ENCODE results near the gene SOS2. TPM values are rescaled to one million over a fixed set of nuclear protein-coding genes. Genes with fewer than 3 reads are reported as not detected.

SOS2 gene
- total and polyA plus RNA-seq, 2 of the 8 experiments (the other 6 are each of a cell fraction or from before 2014, with no cell fraction given): 2.8 to 12.7 TPM

DNA sequence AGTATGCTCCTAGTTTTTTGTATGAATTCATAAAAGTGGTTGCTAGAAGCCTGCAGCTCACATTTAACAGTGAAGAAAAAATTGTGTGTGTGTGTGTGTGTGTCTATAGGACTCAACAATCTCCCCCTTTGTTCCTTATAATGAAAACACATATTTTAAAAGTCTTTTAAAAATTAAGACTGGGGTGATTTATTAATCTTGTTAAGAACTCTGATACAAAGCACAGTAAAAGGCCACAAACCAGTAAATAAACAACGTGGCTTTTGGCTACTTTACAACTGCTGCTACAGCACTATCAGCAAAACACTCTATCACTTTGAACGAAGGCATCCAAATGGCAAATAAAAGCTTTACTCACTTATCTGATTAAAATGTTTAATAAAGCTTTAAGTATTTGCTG is 114.4 kb downstream of the SOS2 start:
- H3K9me3 ChIP-seq (ENCODE audit: insufficient read depth in 2 of 2, low read depth in 1 of 2, low read length in 1 of 2): no peaks in the 10 kb centered on the region
- FAIRE-seq (no peak), DNase-seq (ENCODE audit: low read depth in 1 of 2, low spot score in 2 of 2) (no peak)
- no peak overlapping the region for H3K14ac ChIP-seq (ENCODE audit: insufficient read length)
- peak overlapping the region; percentile 45 for H2AFZ ChIP-seq (ENCODE audit: low read length)
- no peak overlapping the region for H2BK15ac ChIP-seq (ENCODE audit: low read length)
- peaks cover 10 to 27% (median 19%) of the 10 kb centered on the region in 4 experiments for H3K36me3 ChIP-seq (ENCODE audit: control insufficient read depth in 2 of 4, insufficient read depth in 4 of 4, low read length in 3 of 4)
- peak overlapping the region; percentile 67 to 71; a peak in 2 of 4 replicates for H3K4me2 ChIP-seq (ENCODE audit: insufficient read depth in 1 of 2, low read depth in 2 of 2, low read length in 2 of 2)
- no peak overlapping the region for H2BK20ac ChIP-seq (ENCODE audit: low read length)
- peak overlapping the region in 3 of 4 experiments; percentile 51 to 73 (median 56); a peak in 5 of 7 replicates for H3K9ac ChIP-seq (replicated peaks in 1 of 4; ENCODE audit: extremely low read depth in 1 of 4, low read depth in 3 of 4, low read length in 3 of 4)
- no peak overlapping the region for H2AK5ac ChIP-seq (ENCODE audit: low read depth, low read length)
- no peak overlapping the region for H2BK120ac ChIP-seq (replicated peaks; ENCODE audit: low read depth, low read length)
- H3K4me1 ChIP-seq (replicated peaks in 1 of 4; ENCODE audit: control insufficient read depth in 3 of 4, insufficient read depth in 4 of 4, low read length in 3 of 4): peaks cover 0 to 6% (median 3%) of the 10 kb centered on the region in 4 experiments; a peak in 3 of 7 replicates
- no peak overlapping the region for H4K8ac ChIP-seq (ENCODE audit: extremely low read depth, insufficient read depth, low read length)
- no peak overlapping the region for H3K23ac ChIP-seq (ENCODE audit: insufficient read length)
- peaks cover 0 to 19% of the 10 kb centered on the region in 2 experiments; a peak in 3 of 4 replicates for H3K79me2 ChIP-seq (ENCODE audit: control insufficient read depth in 1 of 2, insufficient read depth in 2 of 2, low read length in 2 of 2)
- H2BK5ac ChIP-seq (ENCODE audit: low read depth, low read length): peak overlapping the region; percentile 40; the same call in 1 of the 2 replicates
- H3K18ac ChIP-seq (ENCODE audit: extremely low read depth, low read length): no peak overlapping the region
- H3K4me3 ChIP-seq (ENCODE audit: extremely low read depth in 1 of 4, insufficient read depth in 2 of 4, low read depth in 3 of 4, low read length in 4 of 4): peak overlapping the region in 1 of 4 experiments; percentile 93; a peak in 2 of 8 replicates
- H4K20me1 ChIP-seq (replicated peaks in 1 of 2; ENCODE audit: control insufficient read depth in 1 of 2, insufficient read depth in 2 of 2, low read length in 2 of 2): peaks cover 0 to 2% of the 10 kb centered on the region in 2 experiments
- POLR2A ChIA-PET (ENCODE audit: partially characterized antibody): interaction anchor here (0.8 to 3.4 kb wide), 15 partner anchors 9 to 349 kb away, joined by 3 to 27 read pairs (median 5); partner anchors contain the start of genes ARF6, KLHDC2, NEMF and SOS2
- no peak overlapping the region for H2BK12ac ChIP-seq (ENCODE audit: low read depth, low read length)
- H3K4ac ChIP-seq (replicated peaks; ENCODE audit: insufficient read length, low read depth, low read length): no peak overlapping the region
- CTCF ChIA-PET (ENCODE audit: partially characterized antibody): interaction anchor here (0.6 to 0.9 kb wide), 2 partner anchors 10 to 418 kb away, joined by 3 to 4 read pairs; no protein-coding TSS in a partner anchor
- no peak overlapping the region for H3K56ac ChIP-seq (replicated peaks; ENCODE audit: insufficient read length, low read depth, low read length)
- H4K91ac ChIP-seq (replicated peaks; ENCODE audit: insufficient read length, low read length): peak overlapping the region; percentile 76
- H3K27me3 ChIP-seq (replicated peaks in 1 of 4; ENCODE audit: control insufficient read depth in 3 of 4, extremely low read depth in 1 of 4, insufficient read depth in 3 of 4, low read length in 3 of 4): no peaks in the 10 kb centered on the region
- no peaks in the 10 kb centered on the region; the same call in 1 of the 2 replicates for H3K79me1 ChIP-seq (ENCODE audit: low read depth, low read length)
- peak overlapping the region; percentile 76 for H3K27ac ChIP-seq (ENCODE audit: low read depth, low read length)
- H4K5ac ChIP-seq (ENCODE audit: insufficient read length, low read depth, low read length): peak overlapping the region; percentile 88
- no peaks in the 10 kb centered on the region; the same call in 1 of the 2 replicates for H3K23me2 ChIP-seq (ENCODE audit: low read depth, low read length)
- WGBS, 2 experiments (ENCODE audit: extremely low coverage in 1 of 2, insufficient coverage in 1 of 2, insufficient read length in 1 of 2, insufficient replicate concordance in 2 of 2, low coverage in 1 of 2, low lambda C conversion rate in 2 of 2, missing lambda C conversion rate in 1 of 2): 69% methylated on average over 2 of the region's 2 CpGs; no CpG with 5 or more reads in 1 of the 2 experiments
- TF ChIP-seq CBX8 (IDR thresholded peaks at IDR 0.05; ENCODE audit: borderline replicate concordance, low read depth, low read length): no peak
- TF ChIP-seq NRF1 (IDR thresholded peaks at IDR 0.05; ENCODE audit: low read depth, low read length): no peak
- no peak for TF ChIP-seq RBBP5 (IDR thresholded peaks at IDR 0.05; ENCODE audit: borderline replicate concordance, low read depth, low read length)
- no peak for TF ChIP-seq RAD21 (IDR thresholded peaks at IDR 0.05 in 1 of 2, conservative IDR thresholded peaks at IDR 0.05 in 1 of 2; ENCODE audit: low read depth in 2 of 2, low read length in 2 of 2)
- no peak for TF ChIP-seq GABPA (IDR thresholded peaks at IDR 0.05; ENCODE audit: borderline replicate concordance, insufficient read depth, low read length)
- TF ChIP-seq, protein P1, sequence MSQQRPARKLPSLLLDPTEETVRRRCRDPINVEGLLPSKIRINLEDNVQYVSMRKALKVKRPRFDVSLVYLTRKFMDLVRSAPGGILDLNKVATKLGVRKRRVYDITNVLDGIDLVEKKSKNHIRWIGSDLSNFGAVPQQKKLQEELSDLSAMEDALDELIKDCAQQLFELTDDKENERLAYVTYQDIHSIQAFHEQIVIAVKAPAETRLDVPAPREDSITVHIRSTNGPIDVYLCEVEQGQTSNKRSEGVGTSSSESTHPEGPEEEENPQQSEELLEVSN (IDR thresholded peaks at IDR 0.05): no peak
- TF ChIP-seq CTBP2 (IDR thresholded peaks at IDR 0.05; ENCODE audit: borderline replicate concordance, insufficient read depth, insufficient read length, low read length): no peak
- TF ChIP-seq SAP30 (IDR thresholded peaks at IDR 0.05; ENCODE audit: insufficient read depth, insufficient replicate concordance, low read length): no peak
- TF ChIP-seq JUN (IDR thresholded peaks at IDR 0.05; ENCODE audit: low read depth, low read length): no peak
- TF ChIP-seq MAFK (IDR thresholded peaks at IDR 0.05; ENCODE audit: low read depth, low read length): no peak
- no peak for TF ChIP-seq HDAC2 (IDR thresholded peaks at IDR 0.05; ENCODE audit: borderline replicate concordance in 1 of 2, low read depth in 2 of 2, low read length in 2 of 2)

Measured in H1 (cell line).